ENCODE measurements around the gene ADAM10. TPM values are rescaled to one million over a fixed set of nuclear protein-coding genes. Genes with fewer than 3 reads are reported as not detected.
A peak's percentile ranks its signal among the peaks of the same experiment; 100 is the strongest.
"Not testable (repeated sequence)": the region's sequence is repeated elsewhere in the genome, so short reads cannot be mapped to it uniquely, and the experiment has no call there.

ADAM10 gene
- polyA plus RNA-seq, 3 donors, result 66.0 to 269 (median 149) TPM

- TF ChIP-seq CTCF (IDR thresholded peaks at IDR 0.05), result no peak
- H3K9me3 Mint-ChIP-seq, result no peaks in the 10 kb centered on the region
- H2AFZ ChIP-seq (ENCODE audit: insufficient read depth, low read depth, low read length, poor library complexity, severe bottlenecking), result no peak overlapping the region
- H3K27ac Mint-ChIP-seq, result peak overlapping the region in 2 of 7 donors; percentile 10 to 40
- H3K4me1 Mint-ChIP-seq, result peaks cover 9% of the 10 kb centered on the region
- no peaks in the 10 kb centered on the region for H3K79me2 ChIP-seq (ENCODE audit: insufficient read depth, low read length)
- no peaks in the 10 kb centered on the region for H3K9me3 ChIP-seq (replicated peaks in 1 of 2; ENCODE audit: control insufficient read depth in 1 of 2, insufficient read depth in 1 of 2, low read length in 2 of 2)
- no peak overlapping the region for H3K27ac ChIP-seq (ENCODE audit: low read depth in 1 of 2, low read length in 2 of 2)
- H3K36me3 ChIP-seq (replicated peaks in 1 of 2; ENCODE audit: control insufficient read depth in 1 of 2, insufficient read depth in 2 of 2, low read length in 2 of 2), result peaks cover 49 to 93% of the 10 kb centered on the region in 2 donors
- no peak overlapping the region for H3K4me2 ChIP-seq (replicated peaks; ENCODE audit: extremely low read depth, low read length, poor library complexity, severe bottlenecking)
- no peaks in the 10 kb centered on the region for H3K4me1 ChIP-seq (ENCODE audit: control insufficient read depth in 1 of 2, insufficient read depth in 2 of 2, low read length in 2 of 2)
- no peak overlapping the region for H3K4me3 ChIP-seq (replicated peaks in 1 of 3; ENCODE audit: low read depth in 2 of 3, low read length in 3 of 3)
- no peaks in the 10 kb centered on the region for H3K27me3 ChIP-seq (ENCODE audit: control insufficient read depth in 2 of 2, insufficient read depth in 2 of 2, low read length in 2 of 2)
- peaks cover 21% of the 10 kb centered on the region for H4K20me1 ChIP-seq (ENCODE audit: insufficient read depth, low read length)
- H3K27me3 Mint-ChIP-seq (ENCODE audit: low read depth in 3 of 3), result no peaks in the 10 kb centered on the region
- peaks cover 60 to 65% of the 10 kb centered on the region in 2 donors for H3K36me3 Mint-ChIP-seq
- no peak overlapping the region for H3K9ac ChIP-seq (ENCODE audit: insufficient read depth, low read length, poor library complexity, severe bottlenecking)
- DNase-seq, result no peak
- no peak overlapping the region for H3K4me3 Mint-ChIP-seq
- WGBS (ENCODE audit: insufficient coverage), result 100% methylated on average over 3 of the region's 4 CpGs
- intact Hi-C loops (cut with micrococcal nuclease), result no loop called here
Measured at GRCh38 chr15:58604455-58604923, 145.0 kb downstream of the ADAM10 start.

- H3K36me3 ChIP-seq (replicated peaks in 1 of 2; ENCODE audit: control insufficient read depth in 1 of 2, insufficient read depth in 2 of 2, low read length in 2 of 2), result peaks cover 44 to 91% of the 10 kb centered on the region in 2 donors
- H3K4me3 Mint-ChIP-seq; intact Hi-C loops (cut with micrococcal nuclease); H3K4me2 ChIP-seq (replicated peaks; ENCODE audit: extremely low read depth, low read length, poor library complexity, severe bottlenecking); H3K4me3 ChIP-seq (replicated peaks in 1 of 3; ENCODE audit: low read depth in 2 of 3, low read length in 3 of 3); H3K27ac ChIP-seq (ENCODE audit: low read depth in 1 of 2, low read length in 2 of 2); DNase-seq; H3K4me1 ChIP-seq (ENCODE audit: control insufficient read depth in 1 of 2, insufficient read depth in 2 of 2, low read length in 2 of 2); H3K9me3 ChIP-seq (replicated peaks in 1 of 2; ENCODE audit: control insufficient read depth in 1 of 2, insufficient read depth in 1 of 2, low read length in 2 of 2); H3K27me3 Mint-ChIP-seq (ENCODE audit: low read depth in 3 of 3); H3K79me2 ChIP-seq (ENCODE audit: insufficient read depth, low read length); H2AFZ ChIP-seq (ENCODE audit: insufficient read depth, low read depth, low read length, poor library complexity, severe bottlenecking); H3K9me3 Mint-ChIP-seq; H3K27me3 ChIP-seq (ENCODE audit: control insufficient read depth in 2 of 2, insufficient read depth in 2 of 2, low read length in 2 of 2); H3K9ac ChIP-seq (ENCODE audit: insufficient read depth, low read length, poor library complexity, severe bottlenecking); H3K4me1 Mint-ChIP-seq: not testable (repeated sequence)
- peaks cover 21% of the 10 kb centered on the region for H4K20me1 ChIP-seq (ENCODE audit: insufficient read depth, low read length)
- Mint-ChIP-seq H3K27ac (peak overlapping the region in 2 of 7 donors; percentile 46 to 65), H3K36me3 (peaks cover 58 to 64% of the 10 kb centered on the region in 2 donors)
- whole genome bisulfite sequencing (ENCODE audit: insufficient coverage), result 95% methylated on average over 8 of the region's 8 CpGs
Measured at GRCh38 chr15:58603927-58604326, 145.6 kb downstream of the ADAM10 start.
